D721Med (cell line): ENCODE results near the gene SLC43A2.

Experiments used
- DNase-seq: peaks from one replicate; pipeline ENCODE4 v3.0.0; 2011; ENCODE audit warnings: low spot score; ENCODE audit not compliant: insufficient read length
- FAIRE-seq: peaks from 2 replicates; lab custom pipeline; 2011; peaks lifted over from hg19 to GRCh38; lab: Jason Lieb, UNC
- TF ChIP-seq, protein P1 (sequence below): IDR thresholded peaks from 2 replicates; pipeline ENCODE4 v1.5.1; 2012; ENCODE audit warnings: mild to moderate bottlenecking, control low read depth; ENCODE audit not compliant: insufficient read depth; ENCODE audit errors: missing control alignments

The SLC43A2 gene

DNA sequence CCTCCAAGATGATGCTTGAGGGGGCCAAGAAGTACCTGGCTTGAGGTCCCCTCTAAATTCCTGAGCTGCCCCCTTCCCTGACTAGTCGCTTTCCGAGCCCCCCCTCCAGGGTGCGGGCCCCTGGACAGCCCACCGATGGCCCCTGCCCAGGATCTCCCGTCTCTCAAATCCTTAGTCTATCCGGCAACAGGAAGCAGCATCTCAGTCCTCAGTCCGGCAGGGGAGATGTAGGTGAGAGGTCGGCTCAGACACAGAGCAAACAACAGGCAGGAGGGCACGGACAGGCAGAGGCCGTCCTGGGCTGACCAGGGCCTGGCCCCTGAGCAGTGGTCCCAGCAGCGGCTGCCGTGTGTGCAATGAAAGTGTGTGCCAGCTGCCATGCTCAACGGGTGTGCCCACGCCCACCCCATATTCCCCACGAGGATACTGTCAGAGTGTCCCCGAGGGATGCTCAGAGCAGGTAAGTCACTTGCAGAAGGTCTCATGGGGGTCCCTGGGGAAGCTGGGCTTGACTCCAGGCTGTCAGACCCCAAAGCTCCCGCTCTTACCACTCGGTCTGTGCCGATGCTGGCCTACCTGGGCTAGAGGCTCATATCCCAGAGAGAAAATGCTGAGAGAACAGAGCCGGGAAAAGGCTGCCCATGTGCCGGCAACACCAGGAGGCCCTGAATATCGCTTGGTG lies 7.2 kb downstream of the SLC43A2 start:
- FAIRE-seq (no peak), DNase-seq (no peak)
- TF ChIP-seq, protein P1, sequence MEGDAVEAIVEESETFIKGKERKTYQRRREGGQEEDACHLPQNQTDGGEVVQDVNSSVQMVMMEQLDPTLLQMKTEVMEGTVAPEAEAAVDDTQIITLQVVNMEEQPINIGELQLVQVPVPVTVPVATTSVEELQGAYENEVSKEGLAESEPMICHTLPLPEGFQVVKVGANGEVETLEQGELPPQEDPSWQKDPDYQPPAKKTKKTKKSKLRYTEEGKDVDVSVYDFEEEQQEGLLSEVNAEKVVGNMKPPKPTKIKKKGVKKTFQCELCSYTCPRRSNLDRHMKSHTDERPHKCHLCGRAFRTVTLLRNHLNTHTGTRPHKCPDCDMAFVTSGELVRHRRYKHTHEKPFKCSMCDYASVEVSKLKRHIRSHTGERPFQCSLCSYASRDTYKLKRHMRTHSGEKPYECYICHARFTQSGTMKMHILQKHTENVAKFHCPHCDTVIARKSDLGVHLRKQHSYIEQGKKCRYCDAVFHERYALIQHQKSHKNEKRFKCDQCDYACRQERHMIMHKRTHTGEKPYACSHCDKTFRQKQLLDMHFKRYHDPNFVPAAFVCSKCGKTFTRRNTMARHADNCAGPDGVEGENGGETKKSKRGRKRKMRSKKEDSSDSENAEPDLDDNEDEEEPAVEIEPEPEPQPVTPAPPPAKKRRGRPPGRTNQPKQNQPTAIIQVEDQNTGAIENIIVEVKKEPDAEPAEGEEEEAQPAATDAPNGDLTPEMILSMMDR: no peak

DNA sequence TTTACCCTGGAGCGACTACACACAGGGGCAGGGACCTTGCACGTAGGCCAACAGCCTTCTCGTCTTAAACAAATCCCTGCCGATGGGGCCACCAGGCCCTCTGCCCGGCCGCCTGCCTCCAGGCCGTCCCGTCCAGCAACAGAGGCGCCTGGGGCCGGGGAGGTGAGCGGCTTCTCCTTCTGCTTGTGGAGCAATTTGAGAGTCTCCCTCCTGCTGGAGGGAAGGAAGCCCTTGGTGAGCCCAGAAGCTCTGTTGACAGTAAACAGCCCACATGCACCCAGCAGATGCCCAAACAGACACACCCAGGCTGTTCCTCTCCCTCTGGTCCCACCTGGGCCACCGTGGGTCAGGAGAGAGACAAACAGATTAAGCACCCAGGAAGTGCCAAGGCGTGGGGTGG lies 8.1 kb downstream of the SLC43A2 start:
- TF ChIP-seq, protein P1: no peak
- DNase-seq (no peak), FAIRE-seq (no peak)

DNA sequence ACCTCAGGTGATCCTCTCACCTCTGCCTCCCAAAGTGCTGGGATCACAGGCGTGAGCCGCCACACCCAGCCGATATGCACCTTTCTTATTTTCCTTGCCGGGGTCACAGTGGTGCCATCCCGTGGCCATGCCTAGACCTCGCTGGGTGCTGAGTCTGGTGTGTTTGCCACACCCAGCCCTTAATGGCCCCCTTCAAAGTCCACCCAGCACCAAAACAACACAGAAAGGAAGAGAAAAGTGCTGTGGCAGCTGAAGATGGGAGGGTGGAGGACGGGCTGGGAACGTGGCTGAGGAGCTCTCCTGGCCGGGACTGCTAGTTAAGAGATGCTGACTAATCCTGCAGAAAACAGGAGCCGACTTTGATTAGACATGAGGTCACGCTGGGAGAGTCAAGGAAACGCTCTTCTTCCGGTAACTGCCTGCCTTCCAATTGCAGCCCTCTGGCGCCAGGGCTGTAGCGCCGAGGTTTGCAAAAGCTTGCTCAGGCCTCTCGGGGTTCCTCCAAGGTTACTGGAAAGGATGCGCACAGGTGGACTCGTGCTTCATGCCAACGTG lies 10.9 kb downstream of the SLC43A2 start:
- FAIRE-seq (no peak), DNase-seq (no peak)

DNA sequence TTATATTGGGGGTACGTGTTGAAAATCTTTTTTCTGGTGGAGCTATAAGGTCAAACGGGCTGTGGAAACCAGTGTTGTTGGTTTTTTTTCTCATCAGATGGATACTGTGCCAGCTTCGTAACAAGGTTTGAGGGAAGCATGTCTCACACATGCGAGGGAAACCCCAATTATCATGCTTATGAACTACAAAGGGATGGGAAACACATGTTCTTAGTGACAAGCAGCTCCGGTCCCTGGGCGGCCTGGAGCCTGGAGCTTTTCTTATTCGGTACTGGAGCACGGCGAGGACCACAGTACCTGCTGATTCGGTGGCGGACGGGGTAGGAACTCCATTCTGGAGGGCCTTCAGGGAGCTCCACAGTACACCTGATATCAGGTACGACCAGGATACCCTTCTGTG lies 12.5 kb downstream of the SLC43A2 start:
- DNase-seq (no peak), FAIRE-seq (no peak)
- TF ChIP-seq, protein P1: no peak

More for the DNA sequence above, 10.9 kb downstream of the SLC43A2 start:
- TF ChIP-seq, protein P1: no peak

DNA sequence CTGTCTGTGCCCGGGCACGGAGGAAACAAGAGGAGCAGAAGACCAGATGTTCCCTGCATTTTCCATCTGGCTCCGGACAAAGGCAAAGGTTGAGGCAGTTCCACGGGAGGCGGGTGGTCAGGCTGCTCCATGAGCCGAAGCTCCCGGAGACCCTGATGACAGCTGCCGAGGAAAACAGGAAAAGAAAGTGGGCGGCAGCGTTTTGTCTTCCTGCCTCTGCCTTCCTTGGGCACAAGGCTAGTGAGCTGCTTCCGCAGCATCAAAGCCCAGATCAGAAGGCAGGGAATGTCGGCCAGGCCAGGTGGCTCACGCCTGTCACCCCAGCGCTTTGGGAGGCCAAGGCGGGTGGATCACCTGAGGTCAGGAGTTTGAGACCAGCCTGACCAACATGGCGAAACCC lies 16.2 kb downstream of the SLC43A2 start:
- DNase-seq (no peak), FAIRE-seq (no peak)
- TF ChIP-seq, protein P1: no peak

DNA sequence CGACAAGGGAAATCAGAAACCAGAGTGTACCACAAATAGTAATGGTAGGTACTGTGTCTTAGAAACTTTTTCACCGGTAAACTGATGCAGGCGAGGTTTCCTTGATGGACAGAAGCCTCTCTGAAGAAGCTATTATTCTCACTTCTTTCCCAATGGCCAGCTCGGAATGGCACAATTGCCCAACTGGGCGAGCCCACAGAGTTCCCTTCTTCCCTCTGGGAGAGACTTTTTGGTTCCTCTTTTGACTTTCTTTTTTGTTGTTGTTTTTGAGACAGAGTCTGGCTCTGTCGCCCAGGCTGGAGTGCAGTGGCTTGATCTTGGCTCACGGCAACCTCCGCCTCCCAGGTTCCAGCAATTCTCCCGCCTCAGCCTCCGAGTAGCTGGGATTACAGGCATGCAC lies 16.9 kb downstream of the SLC43A2 start:
- TF ChIP-seq, protein P1: no peak
- FAIRE-seq (no peak), DNase-seq (no peak)

DNA sequence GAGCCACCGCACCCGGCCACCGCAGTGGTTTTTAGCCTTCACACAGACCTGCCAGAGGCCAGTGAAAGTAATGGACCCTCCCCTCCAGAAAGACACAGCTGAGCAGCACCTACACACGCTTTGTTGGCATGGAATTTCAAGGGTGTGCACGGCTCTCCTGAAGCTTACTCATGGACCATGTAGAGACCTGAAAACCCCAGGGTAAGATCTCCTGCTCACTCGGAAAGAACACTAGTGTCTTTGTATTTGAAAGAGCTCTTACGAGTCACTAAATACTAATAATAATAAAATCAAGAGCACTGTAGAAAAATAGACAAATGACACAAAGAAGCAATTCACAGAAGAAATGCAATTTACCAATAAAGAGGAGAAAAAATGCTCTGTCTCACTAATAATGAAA lies 20.0 kb downstream of the SLC43A2 start:
- DNase-seq (no peak), FAIRE-seq (no peak)
- TF ChIP-seq, protein P1: no peak
